Spleen (tissue), 11 donors: ENCODE measurements around the gene SOX6. TPM values are rescaled to one million over a fixed set of nuclear protein-coding genes. Genes with fewer than 3 reads are reported as not detected.

Experiments used
- DNase-seq: peaks from one replicate; pipeline ENCODE4 v3.0.0-alpha.2; 2020
- H3K27ac ChIP-seq, 8 donors: fragments of 200-600 bp; sonication (generic) in 7 of 8; 1 replicate in 4 of 8; 2 replicates in 4 of 8; pipeline versions ENCODE4 v1.5.0 to v1.8.0; 2016 to 2021; ENCODE audit warnings: inconsistent platforms in 4 of 8, mild to moderate bottlenecking in 4 of 8, moderate library complexity in 1 of 8
- H3K27me3 ChIP-seq, 7 donors: fragments of 200-600 bp; sonication (generic) in 6 of 7; replicated peaks in 1 of 7; 1 replicate in 4 of 7; 2 replicates in 3 of 7; pipeline versions ENCODE4 v1.5.0 to v1.8.0; 2016 to 2021; ENCODE audit warnings: inconsistent platforms in 3 of 7, mild to moderate bottlenecking in 1 of 7
- H3K36me3 ChIP-seq, 6 donors: fragments of 200-600 bp; sonication (generic) in 5 of 6; 1 replicate in 4 of 6; 2 replicates in 2 of 6; pipeline versions ENCODE4 v1.5.0 to v1.8.0; 2016 to 2021; ENCODE audit warnings: inconsistent platforms in 2 of 6
- H3K4me1 ChIP-seq, 6 donors: fragments of 200-600 bp; sonication (generic) in 5 of 6; 1 replicate in 3 of 6; 2 replicates in 3 of 6; pipeline versions ENCODE4 v1.5.0 to v1.8.0; 2016 to 2021; ENCODE audit warnings: inconsistent platforms in 3 of 6
- H3K4me3 ChIP-seq, 8 donors: fragments of 200-600 bp; sonication (generic) in 7 of 8; 1 replicate in 4 of 8; 2 replicates in 4 of 8; pipeline versions ENCODE4 v1.5.0 to v1.8.0; 2016 to 2021; ENCODE audit warnings: inconsistent platforms in 4 of 8, mild to moderate bottlenecking in 4 of 8, moderate library complexity in 2 of 8
- H3K9me3 ChIP-seq, 8 donors: fragments of 200-600 bp; sonication (generic) in 7 of 8; 1 replicate in 4 of 8; 2 replicates in 4 of 8; pipeline versions ENCODE4 v1.5.0 to v1.8.0; 2016 to 2021; ENCODE audit warnings: inconsistent platforms in 4 of 8
- POLR2A ChIP-seq, 3 donors: fragments of 450-650 bp; IDR thresholded peaks; one replicate each; pipeline ENCODE4 v1.5.1; 2017; ENCODE audit warnings: antibody characterized with exemption in 3 of 3, mild to moderate bottlenecking in 1 of 3
- POLR2AphosphoS5 ChIP-seq, 3 donors: sonication (generic); formaldehyde crosslinking; IDR thresholded peaks; one replicate each; pipeline ENCODE4 v1.5.1; 2017; ENCODE audit warnings: antibody characterized with exemption in 3 of 3
- WGBS, 5 donors: extraction: QIAGEN DNeasy Blood & Tissue Kit in 3 of 5; methylation state at CpG; one replicate each; pipeline versions ENCODE4 v1.1.5 to v1.1.7; 2013 to 2018; 5-methylcytosine and 5-hydroxymethylcytosine counted together
- intact Hi-C: fragments of 100-400 bp; cut with DNase I; formaldehyde crosslinking; loops from one replicate; pipeline ENCODE4 v1.15.0; 2023; ENCODE audit warnings: low total_unique reads
- polyA plus RNA-seq, 3 donors: library from polyadenylated mRNA; stranded (reverse); fragments of 200-250 nt; gene quantifications; one replicate each; pipeline ENCODE4 v1.2.1, GENCODE V29; 2013
- total RNA-seq, 7 donors: library from RNA; depleted of rRNA in 3 of 7; stranded (reverse); fragments of >200 nt in 3 of 7; fragmentation: NEBNext Ultra II Directional in 4 of 7; extraction: Animal tissue kit (Norgen Biotek cat#: 25700) in 4 of 7; gene quantifications; one replicate each; pipeline versions ENCODE4 v1.1.0 to v1.2.1, GENCODE V29; 2016 to 2021
- TF ChIP-seq, protein P1 (sequence below), 11 experiments: fragments of 200-600 bp in 7 of 11; fragments of 450-650 bp in 4 of 11; sonication (generic) in 4 of 11; IDR thresholded peaks in 8 of 11; conservative IDR thresholded peaks in 3 of 11; 1 replicate in 7 of 11; 2 replicates in 4 of 11; pipeline versions ENCODE4 v1.4.0 to v1.8.0; 2016 to 2021; ENCODE audit warnings: antibody characterized with exemption in 11 of 11, inconsistent platforms in 4 of 11, mild to moderate bottlenecking in 1 of 11
- donor health status: healthy with polysubstance abuse.
- donor health status: DM: no; HTN: no; CAD: no; lungs with moderate emphysema.
- donor health status: DM: no; HTN: no; CAD: no.
- donor health status: Bipolar disorder and iron deficiency.
- donor health status: healthy.
- donor health status: DM: no; HTN: no; CAD: no.
- donor health status: DM: yes; HTN: yes; CAD: no.

The SOX6 gene
- total and polyA plus RNA-seq, 10 donors = 0.11 to 12.4 (median 3.7) TPM

DNA sequence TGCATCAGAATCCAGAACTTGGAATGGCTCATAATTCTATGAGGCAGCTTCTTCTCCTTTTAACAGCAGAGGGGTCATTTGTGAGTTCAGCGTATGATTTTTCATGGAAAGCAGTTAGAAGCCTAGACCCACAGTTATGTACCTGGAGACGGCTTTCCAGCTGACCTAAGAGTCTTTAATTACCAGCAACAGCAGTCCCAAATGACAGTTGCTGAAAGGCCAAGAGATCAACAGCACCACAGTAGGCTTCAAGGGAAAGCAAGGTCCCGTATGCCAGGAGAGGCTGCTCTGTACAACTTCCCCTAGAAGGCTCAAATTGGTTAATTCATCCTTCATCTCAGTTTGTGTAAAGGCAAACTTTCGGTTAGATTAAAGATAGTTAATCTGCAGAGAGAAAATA is 363.0 kb downstream of the SOX6 start:
- 86 to 95% (median 89%) methylated on average over 4 of the region's 4 CpGs for WGBS, 5 donors
- no peak for TF ChIP-seq POLR2A (IDR thresholded peaks at IDR 0.05)
- TF ChIP-seq POLR2AphosphoS5 (IDR thresholded peaks at IDR 0.05) = no peak
- TF ChIP-seq, protein P1, sequence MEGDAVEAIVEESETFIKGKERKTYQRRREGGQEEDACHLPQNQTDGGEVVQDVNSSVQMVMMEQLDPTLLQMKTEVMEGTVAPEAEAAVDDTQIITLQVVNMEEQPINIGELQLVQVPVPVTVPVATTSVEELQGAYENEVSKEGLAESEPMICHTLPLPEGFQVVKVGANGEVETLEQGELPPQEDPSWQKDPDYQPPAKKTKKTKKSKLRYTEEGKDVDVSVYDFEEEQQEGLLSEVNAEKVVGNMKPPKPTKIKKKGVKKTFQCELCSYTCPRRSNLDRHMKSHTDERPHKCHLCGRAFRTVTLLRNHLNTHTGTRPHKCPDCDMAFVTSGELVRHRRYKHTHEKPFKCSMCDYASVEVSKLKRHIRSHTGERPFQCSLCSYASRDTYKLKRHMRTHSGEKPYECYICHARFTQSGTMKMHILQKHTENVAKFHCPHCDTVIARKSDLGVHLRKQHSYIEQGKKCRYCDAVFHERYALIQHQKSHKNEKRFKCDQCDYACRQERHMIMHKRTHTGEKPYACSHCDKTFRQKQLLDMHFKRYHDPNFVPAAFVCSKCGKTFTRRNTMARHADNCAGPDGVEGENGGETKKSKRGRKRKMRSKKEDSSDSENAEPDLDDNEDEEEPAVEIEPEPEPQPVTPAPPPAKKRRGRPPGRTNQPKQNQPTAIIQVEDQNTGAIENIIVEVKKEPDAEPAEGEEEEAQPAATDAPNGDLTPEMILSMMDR (IDR thresholded peaks at IDR 0.05 in 8 of 11, conservative IDR thresholded peaks at IDR 0.05 in 3 of 11) = no peak
- no peaks in the 10 kb centered on the region for H3K36me3 ChIP-seq
- H3K4me3 ChIP-seq = no peak overlapping the region
- no peak for DNase-seq
- no peaks in the 10 kb centered on the region for H3K4me1 ChIP-seq
- intact Hi-C loops = no loop called here
- no peaks in the 10 kb centered on the region for H3K27me3 ChIP-seq
- no peak overlapping the region for H3K27ac ChIP-seq
- no peaks in the 10 kb centered on the region for H3K9me3 ChIP-seq

DNA sequence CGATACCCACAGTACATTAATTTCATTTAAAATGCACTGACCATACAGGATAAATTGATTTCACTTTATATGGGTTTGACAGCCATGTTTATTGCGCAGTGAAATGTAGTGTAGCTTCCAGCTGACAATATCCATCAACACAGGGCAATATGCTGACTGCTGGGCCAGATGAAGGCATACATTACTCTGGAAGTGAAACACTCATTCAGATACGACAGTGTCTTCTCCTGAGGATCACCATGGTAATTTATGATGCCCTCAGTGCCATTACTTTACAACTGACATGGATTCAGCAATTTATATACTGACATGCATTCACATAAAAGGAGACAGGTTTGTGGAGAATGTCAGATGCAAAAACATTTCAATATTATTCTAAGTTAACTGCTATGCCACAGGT is 365.1 kb downstream of the SOX6 start:
- no peak overlapping the region for H3K27ac ChIP-seq
- TF ChIP-seq, protein P1 (IDR thresholded peaks at IDR 0.05 in 8 of 11, conservative IDR thresholded peaks at IDR 0.05 in 3 of 11) = no peak
- TF ChIP-seq POLR2A (IDR thresholded peaks at IDR 0.05) (no peak), POLR2AphosphoS5 (IDR thresholded peaks at IDR 0.05) (no peak)
- H3K4me1 ChIP-seq = no peaks in the 10 kb centered on the region
- intact Hi-C loops = no loop called here
- no peaks in the 10 kb centered on the region for H3K9me3 ChIP-seq
- DNase-seq = no peak
- 82 to 92% (median 87%) methylated on average over 3 of the region's 3 CpGs for WGBS, 5 donors
- no peaks in the 10 kb centered on the region for H3K27me3 ChIP-seq
- no peak overlapping the region for H3K4me3 ChIP-seq
- no peaks in the 10 kb centered on the region for H3K36me3 ChIP-seq

DNA sequence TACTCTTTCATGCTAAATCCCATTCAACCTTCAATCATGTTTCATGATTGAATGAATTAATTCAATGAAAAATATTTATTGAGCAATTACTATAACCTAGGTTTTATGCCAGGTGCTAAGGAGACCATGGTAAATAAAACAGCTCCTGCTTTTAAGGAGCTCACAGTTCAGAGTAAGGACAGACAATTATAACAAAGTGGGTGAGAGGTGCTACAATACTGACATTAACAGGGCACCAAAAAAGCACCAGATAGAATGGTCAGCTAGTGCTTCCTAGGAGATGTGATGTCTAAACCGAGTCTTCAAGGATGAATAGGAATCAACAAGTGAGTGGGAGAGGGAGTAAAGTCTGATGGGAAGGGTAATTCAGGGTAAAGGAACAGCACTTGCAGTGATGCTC is 366.7 kb downstream of the SOX6 start:
- intact Hi-C loops = no loop called here
- WGBS, 5 donors = 62 to 89% (median 70%) methylated on average over 1 of the region's 1 CpG
- DNase-seq = no peak

DNA sequence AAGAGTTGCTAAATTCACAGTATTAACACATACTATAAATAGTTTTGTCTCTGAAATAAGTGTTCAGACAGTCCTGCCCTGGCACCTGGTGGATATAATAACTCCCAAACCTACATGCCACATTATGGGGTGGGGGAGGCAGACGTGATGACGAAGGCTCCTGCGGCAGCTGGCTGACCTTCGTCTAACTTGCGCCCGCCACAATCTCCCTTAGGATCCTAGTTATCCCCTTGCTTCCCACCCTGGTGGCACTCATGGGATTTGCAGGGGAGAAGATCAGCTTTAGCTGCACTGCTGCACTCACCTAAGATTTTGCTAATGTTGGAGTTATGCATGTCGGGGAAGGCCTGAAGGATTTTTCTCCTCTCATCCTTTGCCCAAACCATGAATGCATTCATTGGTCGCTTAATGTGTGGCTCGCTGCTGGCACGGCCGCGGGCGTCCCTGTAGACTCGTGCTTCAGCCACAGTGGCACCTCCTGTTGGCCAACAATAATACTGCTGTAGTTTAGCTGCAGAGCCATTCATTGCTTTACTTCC is 367.6 kb downstream of the SOX6 start:
- no peak overlapping the region for H3K4me3 ChIP-seq

More for the DNA sequence above, 366.7 kb downstream of the SOX6 start:
- Histone ChIP-seq H3K36me3 (no peaks in the 10 kb centered on the region), H3K4me3 (no peak overlapping the region), H3K9me3 (no peaks in the 10 kb centered on the region), H3K27ac (no peak overlapping the region), H3K27me3 (no peaks in the 10 kb centered on the region), H3K4me1 (no peaks in the 10 kb centered on the region)
- TF ChIP-seq POLR2A (IDR thresholded peaks at IDR 0.05) = no peak
- no peak for TF ChIP-seq POLR2AphosphoS5 (IDR thresholded peaks at IDR 0.05)
- TF ChIP-seq, protein P1 (IDR thresholded peaks at IDR 0.05 in 8 of 11, conservative IDR thresholded peaks at IDR 0.05 in 3 of 11) = no peak

More for the DNA sequence above, 367.6 kb downstream of the SOX6 start:
- H3K36me3 ChIP-seq = no peaks in the 10 kb centered on the region
- H3K27ac ChIP-seq = no peak overlapping the region
- DNase-seq = no peak
- TF ChIP-seq, protein P1 (IDR thresholded peaks at IDR 0.05 in 8 of 11, conservative IDR thresholded peaks at IDR 0.05 in 3 of 11) = no peak
- TF ChIP-seq POLR2AphosphoS5 (IDR thresholded peaks at IDR 0.05) = no peak
- no peak for TF ChIP-seq POLR2A (IDR thresholded peaks at IDR 0.05)
- H3K27me3 ChIP-seq = no peaks in the 10 kb centered on the region
- WGBS, 5 donors = 82 to 91% (median 89%) methylated on average over 14 of the region's 14 CpGs
- H3K9me3 ChIP-seq = no peaks in the 10 kb centered on the region
- intact Hi-C loops = no loop called here
- H3K4me1 ChIP-seq = no peaks in the 10 kb centered on the region
